HEK293T (cell line): ENCODE data around the gene ALG5.

Source experiments
- CTCF ChIA-PET: fragments of 350-600 bp; formaldehyde crosslinking; extraction: SDS; loops from one replicate; lab custom pipeline; 2021; ENCODE audit warnings: antibody characterized with exemption, inconsistent platforms; lab: Yijun Ruan, JAX
- POLR2A ChIA-PET: fragments of 350-600 bp; formaldehyde crosslinking; extraction: SDS; loops from one replicate; lab custom pipeline; 2020; ENCODE audit warnings: antibody characterized with exemption, inconsistent platforms; lab: Yijun Ruan, JAX
- DNase-seq: peaks from one replicate; pipeline ENCODE4 v3.0.0; 2012; ENCODE audit warnings: mixed read lengths; ENCODE audit errors: extremely low spot score
- ARNT ChIP-seq: fragments of 450-650 bp; IDR thresholded peaks from 2 replicates; pipeline ENCODE4 v1.6.1; 2017; ENCODE audit warnings: mild to moderate bottlenecking
- BHLHE40 ChIP-seq: fragments of 450-650 bp; IDR thresholded peaks from 2 replicates; pipeline ENCODE4 v1.6.1; 2016; ENCODE audit warnings: mild to moderate bottlenecking, moderate library complexity, borderline replicate concordance
- CTBP1 ChIP-seq: fragments of 450-650 bp; IDR thresholded peaks from 2 replicates; pipeline ENCODE4 v1.6.1; 2016; ENCODE audit warnings: borderline replicate concordance
- ELF4 ChIP-seq: fragments of 450-650 bp; IDR thresholded peaks from 2 replicates; pipeline ENCODE4 v1.6.1; 2017; ENCODE audit warnings: antibody characterized with exemption
- FOXA1 ChIP-seq: fragments of 450-650 bp; IDR thresholded peaks from 2 replicates; pipeline ENCODE4 v1.6.1; 2016; ENCODE audit warnings: mild to moderate bottlenecking
- FOXK2 ChIP-seq: fragments of 450-650 bp; IDR thresholded peaks from 2 replicates; pipeline ENCODE4 v1.6.1; 2016; ENCODE audit warnings: mild to moderate bottlenecking
- FOXM1 ChIP-seq: fragments of 450-650 bp; IDR thresholded peaks from 2 replicates; pipeline ENCODE4 v1.6.1; 2017; ENCODE audit warnings: mild to moderate bottlenecking, borderline replicate concordance
- HDGF ChIP-seq: fragments of 450-650 bp; IDR thresholded peaks from 2 replicates; pipeline ENCODE4 v1.6.1; 2017; ENCODE audit warnings: antibody characterized with exemption, borderline replicate concordance
- L3MBTL2 ChIP-seq: fragments of 450-650 bp; conservative IDR thresholded peaks from 2 replicates; pipeline ENCODE4 v1.6.1; 2016; ENCODE audit warnings: mild to moderate bottlenecking
- LEF1 ChIP-seq: fragments of 450-650 bp; IDR thresholded peaks from 2 replicates; pipeline ENCODE4 v1.6.1; 2017; ENCODE audit warnings: mild to moderate bottlenecking, borderline replicate concordance
- NFRKB ChIP-seq: fragments of 450-650 bp; IDR thresholded peaks from 2 replicates; pipeline ENCODE4 v1.6.1; 2016; ENCODE audit warnings: mild to moderate bottlenecking, moderate library complexity
- PKNOX1 ChIP-seq: fragments of 450-650 bp; IDR thresholded peaks from 2 replicates; pipeline ENCODE4 v1.6.1; 2016
- SP1 ChIP-seq: fragments of 450-650 bp; IDR thresholded peaks from 2 replicates; pipeline ENCODE4 v1.6.1; 2017
- SUZ12 ChIP-seq: fragments of 450-650 bp; IDR thresholded peaks from 2 replicates; pipeline ENCODE4 v1.6.1; 2016; ENCODE audit warnings: mild to moderate bottlenecking
- TARDBP ChIP-seq: fragments of 450-650 bp; IDR thresholded peaks from 2 replicates; pipeline ENCODE4 v1.6.1; 2016
- ZNF384 ChIP-seq: fragments of 450-650 bp; IDR thresholded peaks from 2 replicates; pipeline ENCODE4 v1.6.1; 2016

The ALG5 gene

DNA sequence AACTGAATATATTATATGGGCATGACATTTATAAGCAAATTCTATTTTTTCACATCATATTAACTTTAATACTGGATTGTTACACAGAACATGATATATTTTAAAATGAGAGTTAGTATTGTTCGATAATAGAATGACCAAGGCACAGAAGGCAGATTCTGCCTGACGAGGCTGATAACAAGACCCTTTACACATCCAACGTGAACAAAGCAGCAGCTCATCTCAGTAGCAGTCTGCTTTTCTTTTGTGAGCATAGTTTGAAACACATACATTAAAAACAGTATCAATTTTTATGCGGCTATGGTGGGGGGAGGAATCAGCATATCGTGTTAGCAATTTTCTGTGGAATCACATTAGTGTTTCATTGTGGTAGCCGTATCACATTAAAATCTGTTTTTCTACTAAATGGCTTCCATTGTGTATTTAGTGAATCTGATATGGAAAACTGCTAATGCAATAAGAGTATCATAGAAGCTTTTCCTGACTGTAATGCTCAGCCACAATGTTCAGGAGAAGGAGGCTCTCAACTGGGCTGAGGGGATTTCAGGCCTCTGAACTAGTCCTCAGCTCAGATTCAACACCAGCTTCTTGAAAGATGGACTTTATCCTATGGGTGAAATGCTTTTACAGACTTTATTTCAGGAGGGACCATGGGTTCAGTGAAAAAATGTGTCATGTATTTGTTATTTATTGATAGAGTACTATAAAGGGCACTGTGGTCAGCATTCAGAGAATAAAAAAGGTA is 83.1 kb downstream of the ALG5 start:
- ChIA-PET POLR2A (no interaction called here), CTCF (interaction anchor here (0.6 kb wide), 1 partner anchor 158 kb away, joined by 3 read pairs; no protein-coding TSS in a partner anchor)
- no peak for DNase-seq
- TF ChIP-seq CTBP1: no peak
- no peak for TF ChIP-seq PKNOX1

DNA sequence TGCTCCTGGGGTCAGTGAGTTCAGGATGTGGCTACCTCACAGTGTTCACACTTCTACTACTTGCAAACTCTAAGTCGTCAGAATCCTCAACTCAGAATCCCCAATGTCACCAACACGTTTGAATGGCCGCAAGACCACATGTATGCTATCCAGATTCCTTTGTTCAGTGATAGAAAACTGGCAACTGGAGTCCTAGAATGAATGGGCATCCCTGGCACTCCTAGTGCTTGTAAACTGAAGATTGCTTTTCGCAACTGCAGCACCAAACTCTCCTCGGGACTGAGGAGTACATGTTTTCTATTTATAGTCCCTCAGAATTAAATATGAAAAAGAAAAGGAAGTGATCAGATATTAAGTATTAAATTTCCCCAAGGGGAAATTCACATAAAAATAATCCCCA is 84.0 kb downstream of the ALG5 start:
- TF ChIP-seq HDGF: no peak
- TF ChIP-seq FOXM1: no peak
- no peak for TF ChIP-seq LEF1
- no peak for TF ChIP-seq NFRKB
- TF ChIP-seq PKNOX1: no peak
- no peak for TF ChIP-seq FOXA1
- no peak for TF ChIP-seq SUZ12
- TF ChIP-seq BHLHE40: no peak
- TF ChIP-seq FOXK2: no peak
- no peak for TF ChIP-seq CTBP1
- no peak for TF ChIP-seq SP1
- TF ChIP-seq L3MBTL2: no peak
- no peak for TF ChIP-seq ARNT
- no peak for TF ChIP-seq TARDBP
- no peak for TF ChIP-seq ELF4
- no peak for TF ChIP-seq ZNF384
- ChIA-PET CTCF (interaction anchor here (0.6 to 0.7 kb wide), 2 partner anchors 53 to 159 kb away, joined by 3 read pairs; no protein-coding TSS in a partner anchor), POLR2A (no interaction called here)
- no peak for DNase-seq

DNA sequence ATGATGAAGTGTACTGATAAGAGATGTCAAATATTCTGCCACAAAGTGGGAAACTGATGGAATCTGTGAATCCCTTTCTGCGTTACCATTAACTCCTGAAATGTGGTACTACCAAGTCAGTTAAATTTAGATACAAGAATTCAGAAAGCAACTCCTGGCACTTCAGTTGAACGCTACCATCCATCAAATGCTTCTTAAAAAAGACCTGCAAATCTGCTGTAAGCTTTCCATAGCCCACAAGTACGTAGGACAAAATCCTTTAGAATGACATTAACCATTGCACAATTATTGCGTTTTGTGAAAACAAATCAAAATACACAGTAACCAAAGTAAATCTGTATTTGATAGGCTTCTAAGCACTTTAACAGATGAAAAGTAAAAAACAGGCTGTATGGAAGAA is 84.5 kb downstream of the ALG5 start:
- CTCF ChIA-PET: interaction anchor here (0.7 kb wide), 1 partner anchor 53 kb away, joined by 3 read pairs; no protein-coding TSS in a partner anchor
- DNase-seq: no peak
- POLR2A ChIA-PET: no interaction called here
- no peak for TF ChIP-seq L3MBTL2
- TF ChIP-seq TARDBP: no peak
- no peak for TF ChIP-seq ELF4
- TF ChIP-seq FOXM1: no peak
- TF ChIP-seq NFRKB: no peak
- TF ChIP-seq ARNT: no peak

DNA sequence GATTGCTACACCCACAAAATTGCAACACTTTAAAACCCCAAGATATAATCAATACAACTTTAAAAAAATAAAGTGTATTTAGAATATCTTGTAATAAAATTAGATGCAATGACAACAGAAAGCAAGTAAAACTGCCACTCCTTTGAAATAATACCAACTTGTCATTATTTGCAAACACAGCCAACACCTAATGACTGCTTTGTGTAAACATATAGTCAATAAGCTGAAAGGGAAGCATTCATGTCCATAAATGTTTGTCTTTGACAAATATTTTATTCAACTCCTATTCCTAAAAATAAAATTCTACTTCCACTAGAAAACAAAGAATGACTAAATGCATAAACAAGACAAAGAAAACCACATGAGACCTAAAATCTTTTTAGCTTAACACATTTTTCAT is 85.7 kb downstream of the ALG5 start:
- DNase-seq: no peak
- ChIA-PET CTCF (no interaction called here), POLR2A (no interaction called here)
- TF ChIP-seq FOXA1: no peak
- no peak for TF ChIP-seq SP1
- TF ChIP-seq ELF4: no peak
- no peak for TF ChIP-seq L3MBTL2
- TF ChIP-seq NFRKB: no peak
- no peak for TF ChIP-seq FOXM1
- no peak for TF ChIP-seq PKNOX1
- TF ChIP-seq TARDBP: no peak
- no peak for TF ChIP-seq ARNT

DNA sequence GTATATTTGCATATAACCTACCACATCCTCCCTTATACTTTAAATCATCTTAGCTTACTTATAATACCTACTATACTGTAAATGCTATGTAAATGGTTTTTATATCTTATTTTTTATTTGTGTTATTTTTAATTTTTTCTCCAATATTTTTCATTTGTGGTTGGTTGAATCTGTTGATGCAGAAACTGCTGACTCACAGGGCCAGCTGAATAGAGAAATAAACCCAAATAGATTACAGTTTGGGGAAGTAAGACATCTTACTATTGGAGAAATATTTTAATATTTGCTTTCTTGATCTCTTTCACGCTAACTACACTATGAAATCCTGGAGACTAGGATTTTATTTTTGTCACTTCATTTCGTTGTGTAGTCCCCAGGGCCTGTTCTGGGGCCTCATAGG is 86.2 kb downstream of the ALG5 start:
- CTCF ChIA-PET: no interaction called here
- DNase-seq: no peak
- POLR2A ChIA-PET: no interaction called here
- TF ChIP-seq ZNF384 (no peak), SUZ12 (no peak)

- TF ChIP-seq HDGF: no peak
- TF ChIP-seq PKNOX1: no peak
- TF ChIP-seq TARDBP: no peak
- TF ChIP-seq FOXK2: no peak
- TF ChIP-seq LEF1: no peak
- ChIA-PET POLR2A (no interaction called here), CTCF (no interaction called here)
- DNase-seq: no peak
These were observed 86.8 kb downstream of the ALG5 start for GRCh38 chr13:36912369-36912768.

- CTCF ChIA-PET: no interaction called here
- no peak for DNase-seq
- TF ChIP-seq FOXA1: no peak
- no peak for TF ChIP-seq FOXK2
- TF ChIP-seq HDGF: no peak
- no peak for TF ChIP-seq TARDBP
- POLR2A ChIA-PET: no interaction called here
These were observed 88.6 kb downstream of the ALG5 start for GRCh38 chr13:36910545-36910944.
